Ovary (tissue), 9 donors: ENCODE results near the gene KLHL24. TPM values are rescaled to one million over a fixed set of nuclear protein-coding genes. Genes with fewer than 3 reads are reported as not detected.

Experiments
- DNase-seq, 5 donors: peaks; one replicate each; pipeline ENCODE4 v3.0.0-alpha.2; 2019 to 2020
- H3K27ac ChIP-seq, 2 donors: fragments of 200-600 bp; one replicate each; pipeline versions ENCODE4 v1.5.1 to v1.8.0; 2019 to 2022
- H3K27me3 ChIP-seq: fragments of 200-600 bp; one replicate; pipeline ENCODE4 v1.8.0; 2022
- H3K36me3 ChIP-seq: fragments of 200-600 bp; sonication (generic); one replicate; pipeline ENCODE4 v1.5.1; 2019
- H3K4me1 ChIP-seq: one replicate; pipeline ENCODE4 v1.8.1; 2013; ENCODE audit warnings: mild to moderate bottlenecking, moderate library complexity; ENCODE audit not compliant: insufficient read depth
- H3K4me3 ChIP-seq: fragments of 200-600 bp; sonication (generic); one replicate; pipeline ENCODE4 v1.5.1; 2017
- H3K9me3 ChIP-seq, 2 donors: fragments of 200-600 bp in 1 of 2; sonication (generic) in 1 of 2; one replicate each; pipeline versions ENCODE4 v1.5.1 to v1.8.1; 2013 to 2019; ENCODE audit warnings: mild to moderate bottlenecking in 1 of 2, moderate library complexity in 1 of 2
- CTCF ChIP-seq, 3 donors: fragments of 450-650 bp in 2 of 3; fragments of 200-600 bp in 1 of 3; IDR thresholded peaks; one replicate each; pipeline versions ENCODE4 v1.5.1 to v1.8.0; 2016 to 2022; ENCODE audit warnings: antibody characterized with exemption in 3 of 3, mild to moderate bottlenecking in 1 of 3
- EP300 ChIP-seq: sonication (generic); formaldehyde crosslinking; IDR thresholded peaks from one replicate; pipeline ENCODE4 v1.6.1; 2017; ENCODE audit warnings: antibody characterized with exemption
- POLR2A ChIP-seq: fragments of 450-650 bp; IDR thresholded peaks from one replicate; pipeline ENCODE4 v1.6.1; 2017; ENCODE audit warnings: antibody characterized with exemption, mild to moderate bottlenecking, moderate library complexity
- WGBS, 3 donors: extraction: QIAGEN DNeasy Blood & Tissue Kit in 1 of 3; methylation state at CpG; one replicate each; pipeline versions ENCODE4 v1.1.5 to v1.1.7; 2013 to 2017; 5-methylcytosine and 5-hydroxymethylcytosine counted together
- intact Hi-C, 4 donors: fragments of 100-400 bp; cut with DNase I; formaldehyde crosslinking; loops; one replicate each; pipeline versions ENCODE4 v1.11.0 to v1.15.1; 2022 to 2023
- polyA plus RNA-seq, 2 donors: library from polyadenylated mRNA; stranded (reverse); fragments of 200-250 nt in 1 of 2; fragments of 350-450 nt in 1 of 2; fragmentation: Illumina TruSeq in 1 of 2; extraction: RNeasy Lipid Tissue Mini Kit (QIAGEN cat#74804) in 1 of 2; gene quantifications; one replicate each; pipeline ENCODE4 v1.2.3, GENCODE V29; 2013 to 2014
- total RNA-seq, 7 donors: library from RNA; depleted of rRNA in 2 of 7; stranded (reverse); fragments of >200 nt in 2 of 7; fragmentation: NEBNext Ultra II Directional in 3 of 7; extraction: Animal tissue kit (Norgen Biotek cat#: 25700) in 3 of 7; gene quantifications; one replicate each; pipeline versions ENCODE4 v1.1.0 to v1.2.4, GENCODE V29; 2016 to 2023
- donor health status: DM: no; HTN: no; CAD: no; lungs with moderate emphysema.
- donor health status: DM: no; HTN: no; CAD: no.
- donor health status: Bipolar disorder and iron deficiency.
- donor health status: DM: yes; HTN: yes; CAD: no.
- donor health status: DM: no; HTN: no; CAD: no.
- donor health status: DM: yes; HTN: yes; CAD: no.

Gene KLHL24
- total and polyA plus RNA-seq, 9 donors, result 17.7 to 135 (median 70.7) TPM

DNA sequence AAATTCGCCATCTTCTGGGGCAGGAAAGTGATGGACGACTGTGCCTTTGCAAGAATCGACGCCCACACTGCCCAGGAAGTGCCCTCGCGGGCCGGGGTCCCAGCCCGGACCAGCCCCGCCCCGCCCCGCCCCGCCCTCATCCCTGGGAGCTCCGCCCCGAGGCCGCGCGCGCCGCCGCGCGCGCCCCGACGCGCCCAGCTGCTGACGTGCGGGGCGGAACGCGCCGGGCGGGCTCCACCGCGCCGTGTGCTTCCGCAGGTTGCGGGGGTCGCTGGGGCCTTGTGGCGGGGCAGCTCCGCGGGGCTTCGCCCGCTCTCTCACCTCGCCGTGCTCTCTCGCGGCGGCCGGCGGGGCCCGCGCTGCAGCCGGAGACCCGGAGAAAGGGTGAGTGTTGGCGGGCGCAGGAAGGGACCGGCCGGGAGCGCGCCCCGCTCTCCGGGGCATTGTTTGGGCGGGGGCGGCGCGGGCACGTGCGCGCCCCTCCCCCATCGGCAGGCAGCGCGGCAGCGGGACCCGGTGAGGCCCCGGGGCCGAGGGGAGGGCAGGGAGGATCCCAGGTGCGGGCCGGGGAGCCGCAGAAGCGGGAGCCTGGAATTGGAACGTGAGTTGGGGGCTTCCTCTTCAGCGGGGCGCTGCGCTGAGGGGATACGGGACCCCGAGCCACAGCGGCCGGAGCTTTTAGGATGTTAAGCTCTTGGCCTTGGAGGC, 62.3 kb downstream of the KLHL24 start, which contains the start of gene YEATS2:
Gene YEATS2, plus strand, starts transcription at position 188 of the 708 bp plus-strand sequence. CDS start 17,366 bp downstream, outside the sequence.
- WGBS, 3 donors, result 0 to 1% (median 0%) methylated on average over 60 to 89 of the region's 89 CpGs
- H3K27me3 ChIP-seq, result no peaks in the 10 kb centered on the region
- intact Hi-C loops, result no loop called here
- H3K36me3 ChIP-seq, result no peaks in the 10 kb centered on the region
- H3K4me3 ChIP-seq, result peak within 1 kb of the TSS; percentile 81
- peak within 1 kb of the TSS; percentile 94 to 97 for H3K27ac ChIP-seq
- H3K9me3 ChIP-seq, result no peaks in the 10 kb centered on the region
- TF ChIP-seq CTCF (IDR thresholded peaks at IDR 0.05), result no peak
- TF ChIP-seq POLR2A, result peak; percentile 56
- peak; percentile 58 to 81 (median 71) for DNase-seq
- peaks cover 9% of the 10 kb centered on the region for H3K4me1 ChIP-seq

DNA sequence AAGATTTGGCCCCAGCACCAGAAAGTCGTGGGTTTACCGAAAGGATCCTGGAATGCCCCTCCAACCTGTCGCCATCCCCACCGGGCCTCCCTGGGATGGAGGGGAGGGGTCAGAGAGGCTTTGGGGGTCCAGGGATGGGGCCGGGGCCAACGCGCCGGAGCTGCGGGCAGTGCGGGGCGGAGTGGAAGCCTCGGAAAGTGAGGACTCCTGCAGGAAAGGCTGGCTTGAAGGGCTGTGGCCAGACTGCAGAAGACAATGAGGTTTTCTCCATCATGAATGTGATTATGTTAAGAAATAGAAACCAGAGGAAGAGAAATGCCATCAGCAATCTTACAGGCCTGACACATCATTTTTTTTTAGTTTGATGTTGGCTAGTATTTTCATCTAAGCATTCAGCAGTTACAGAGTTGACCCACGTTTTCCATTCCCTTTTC, 62.9 kb downstream of the KLHL24 start:
- Histone ChIP-seq H3K9me3 (no peaks in the 10 kb centered on the region), H3K4me3 (peak overlapping the region; percentile 81), H3K27me3 (no peaks in the 10 kb centered on the region), H3K36me3 (no peaks in the 10 kb centered on the region), H3K27ac (peak overlapping the region; percentile 94 to 97), H3K4me1 (peaks cover 9% of the 10 kb centered on the region)
- 0 to 1% (median 0%) methylated on average over 13 of the region's 13 CpGs for WGBS, 3 donors
- DNase-seq, result peak in 2 of 5 donors; percentile 37 to 53
- intact Hi-C loops, result no loop called here
- TF ChIP-seq EP300 (no peak), POLR2A (no peak), CTCF (IDR thresholded peaks at IDR 0.05) (no peak)

- TF ChIP-seq POLR2A (no peak), CTCF (IDR thresholded peaks at IDR 0.05) (no peak), EP300 (no peak)
- intact Hi-C loops, result no loop called here
- peak in 1 of 5 donors; percentile 31 for DNase-seq
Observed at GRCh38 chr3:183698756-183699155, 63.3 kb downstream of the KLHL24 start.

DNA sequence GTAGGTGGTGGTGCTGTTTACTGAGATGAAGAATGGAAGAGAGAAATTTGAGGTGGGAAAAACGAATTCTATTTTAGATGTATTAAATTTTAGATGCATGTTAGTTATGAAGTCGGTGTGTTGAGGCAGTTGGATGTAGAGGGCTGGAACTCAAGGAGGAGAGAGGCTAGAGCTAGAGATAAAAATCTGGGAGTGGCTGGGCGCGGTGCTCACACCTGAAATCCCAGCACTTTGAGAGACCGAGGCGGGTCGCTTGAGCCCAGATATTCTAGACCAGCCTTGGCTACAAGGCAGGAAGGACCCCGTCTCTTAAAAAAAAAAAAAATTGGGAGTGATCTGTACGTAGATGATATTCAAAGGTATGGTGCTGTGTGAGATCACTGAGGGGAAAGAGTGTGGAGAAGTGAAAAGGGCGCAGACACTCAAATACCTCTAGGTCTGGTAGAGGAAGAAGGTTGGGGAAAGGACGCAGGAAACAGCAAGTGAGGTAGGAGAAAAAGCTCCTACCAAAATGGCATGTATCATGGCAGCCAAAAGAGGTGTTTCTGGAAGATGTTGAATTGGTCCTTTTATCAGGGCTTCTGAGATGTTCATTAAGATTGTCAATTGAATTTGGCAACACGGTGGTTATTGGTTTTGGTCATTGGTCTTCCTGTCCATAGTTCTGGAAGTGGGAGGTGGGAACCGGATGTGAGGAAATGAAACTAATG, 64.0 kb downstream of the KLHL24 start:
- 54 to 57% (median 55%) methylated on average over 13 of the region's 13 CpGs for WGBS, 3 donors
- peaks cover 9% of the 10 kb centered on the region for H3K4me1 ChIP-seq
- H3K9me3 ChIP-seq, result no peaks in the 10 kb centered on the region
- intact Hi-C loops, result no loop called here
- H3K27ac ChIP-seq, result peak overlapping the region in 1 of 2 donors; percentile 97
- TF ChIP-seq POLR2A (no peak), CTCF (IDR thresholded peaks at IDR 0.05) (no peak), EP300 (no peak)
- H3K4me3 ChIP-seq, result peak overlapping the region; percentile 81
- DNase-seq, result no peak
- H3K27me3 ChIP-seq, result no peaks in the 10 kb centered on the region
- no peaks in the 10 kb centered on the region for H3K36me3 ChIP-seq

More at GRCh38 chr3:183698756-183699155, 63.3 kb downstream of the KLHL24 start:
- Histone ChIP-seq H3K4me3 (peak overlapping the region; percentile 81), H3K27me3 (no peaks in the 10 kb centered on the region), H3K4me1 (peaks cover 9% of the 10 kb centered on the region), H3K36me3 (no peaks in the 10 kb centered on the region), H3K27ac (peak overlapping the region; percentile 94 to 97), H3K9me3 (no peaks in the 10 kb centered on the region)
- 2 to 4% (median 3%) methylated on average over 9 of the region's 9 CpGs for WGBS, 3 donors
